ENCODE results near the gene NMRK2. TPM values are rescaled to one million over a fixed set of nuclear protein-coding genes. Genes with fewer than 3 reads are reported as not detected.
"Not testable (repeated sequence)": the region's sequence is repeated elsewhere in the genome, so short reads cannot be mapped to it uniquely, and the experiment has no call there.

Gene NMRK2
- total RNA-seq, 1 experiment from 2014 or later, result not detected

DNA sequence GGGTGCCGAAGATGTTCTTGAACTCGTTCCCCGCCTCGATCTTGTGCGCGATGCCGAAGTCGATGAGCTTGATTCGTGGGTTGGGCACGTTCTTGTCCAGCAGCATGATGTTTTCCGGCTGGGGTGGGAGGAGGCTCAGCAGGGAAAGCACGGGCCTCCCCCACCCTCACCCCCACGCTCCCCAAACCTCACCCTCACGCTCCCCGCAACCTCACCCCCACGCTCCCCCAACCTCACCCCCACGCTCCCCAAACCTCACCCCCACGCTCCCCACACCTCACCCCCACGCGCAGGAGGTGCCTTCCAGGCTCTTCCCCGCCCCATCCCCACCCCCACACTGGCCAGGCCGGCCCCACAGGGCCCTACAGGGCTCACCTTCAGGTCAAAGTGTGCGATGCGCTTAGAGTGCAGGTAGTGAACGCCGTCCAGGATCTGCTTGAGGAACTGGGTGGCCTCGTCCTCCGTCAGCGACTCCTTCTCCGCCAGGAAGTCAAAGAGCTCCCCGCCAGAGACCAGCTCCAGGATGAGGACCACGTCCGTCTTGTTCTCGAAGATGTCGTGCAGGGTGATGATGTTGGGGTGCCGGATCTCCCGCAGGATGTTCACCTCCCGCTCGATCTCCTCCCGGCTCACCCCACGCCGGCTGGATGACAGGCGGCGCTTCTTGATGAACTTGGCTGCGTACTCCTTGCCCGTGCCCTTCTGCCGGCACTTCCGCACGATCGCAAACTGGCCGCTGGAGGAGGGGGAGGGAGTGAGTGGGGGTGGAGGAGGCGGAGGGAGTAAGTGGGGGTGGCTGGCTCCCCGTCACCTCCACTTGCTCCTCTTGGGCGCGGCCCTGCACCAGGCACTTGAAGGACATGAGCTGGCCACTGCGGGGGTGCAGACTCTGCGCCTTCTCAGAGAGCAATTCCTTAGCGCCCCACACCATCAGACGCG lies 31.7 kb downstream of the NMRK2 start:
- Histone ChIP-seq H3K4me2 (ENCODE audit: low read depth, low read length, poor library complexity, severe bottlenecking) (no peak overlapping the region), H3K9me2 (replicated peaks; ENCODE audit: insufficient read depth, low read length) (no peaks in the 10 kb centered on the region), H3K79me2 (ENCODE audit: low read length) (peaks cover 12% of the 10 kb centered on the region), H3K36me3 (ENCODE audit: insufficient read depth, low read length) (peaks cover 5% of the 10 kb centered on the region; the same call in 1 of the 2 replicates), H4K20me1 (ENCODE audit: insufficient read depth, low read depth, low read length) (peaks cover 3% of the 10 kb centered on the region; the same call in 1 of the 2 replicates), H3K9me3 (ENCODE audit: low read length) (no peaks in the 10 kb centered on the region), H3K27me3 (ENCODE audit: low read length) (no peaks in the 10 kb centered on the region), H3K4me3 (ENCODE audit: low read length) (no peak overlapping the region), H3K4me1 (ENCODE audit: low read length) (peaks cover 3% of the 10 kb centered on the region), H3K9ac (ENCODE audit: low read length) (no peak overlapping the region), H2AFZ (ENCODE audit: low read length) (no peak overlapping the region), H3K27ac (ENCODE audit: low read length) (no peak overlapping the region)
- no peak for DNase-seq

- Histone ChIP-seq H4K20me1 (ENCODE audit: insufficient read depth, low read depth, low read length) (peaks cover 11% of the 10 kb centered on the region; the same call in 1 of the 2 replicates), H3K9me2 (replicated peaks; ENCODE audit: insufficient read depth, low read length) (no peaks in the 10 kb centered on the region), H3K9me3 (ENCODE audit: low read length) (no peaks in the 10 kb centered on the region), H3K36me3 (ENCODE audit: insufficient read depth, low read length) (peaks cover 5% of the 10 kb centered on the region; the same call in 1 of the 2 replicates), H3K4me1 (ENCODE audit: low read length) (peaks cover 12% of the 10 kb centered on the region), H3K27me3 (ENCODE audit: low read length) (no peaks in the 10 kb centered on the region), H3K4me2 (ENCODE audit: low read depth, low read length, poor library complexity, severe bottlenecking) (no peak overlapping the region), H3K4me3 (ENCODE audit: low read length) (no peak overlapping the region), H2AFZ (ENCODE audit: low read length) (no peak overlapping the region), H3K79me2 (ENCODE audit: low read length) (peaks cover 24% of the 10 kb centered on the region), H3K9ac (ENCODE audit: low read length) (no peak overlapping the region), H3K27ac (ENCODE audit: low read length) (no peak overlapping the region)
- no peak for DNase-seq
Measured at GRCh38 chr19:3966051-3967017, 33.5 kb downstream of the NMRK2 start.

GRCh38 chr19:3967983-3968382 lies 35.1 kb downstream of the NMRK2 start:
- not testable (repeated sequence) for H3K27ac ChIP-seq (ENCODE audit: low read length); H2AFZ ChIP-seq (ENCODE audit: low read length); H3K4me3 ChIP-seq (ENCODE audit: low read length); H3K27me3 ChIP-seq (ENCODE audit: low read length); H3K36me3 ChIP-seq (ENCODE audit: insufficient read depth, low read length); H3K9ac ChIP-seq (ENCODE audit: low read length); H3K9me3 ChIP-seq (ENCODE audit: low read length); H3K9me2 ChIP-seq (replicated peaks; ENCODE audit: insufficient read depth, low read length); H3K4me2 ChIP-seq (ENCODE audit: low read depth, low read length, poor library complexity, severe bottlenecking); DNase-seq
- Histone ChIP-seq H3K79me2 (ENCODE audit: low read length) (peaks cover 24% of the 10 kb centered on the region), H4K20me1 (ENCODE audit: insufficient read depth, low read depth, low read length) (peaks cover 11% of the 10 kb centered on the region; the same call in 1 of the 2 replicates), H3K4me1 (ENCODE audit: low read length) (peaks cover 15% of the 10 kb centered on the region)

DNA sequence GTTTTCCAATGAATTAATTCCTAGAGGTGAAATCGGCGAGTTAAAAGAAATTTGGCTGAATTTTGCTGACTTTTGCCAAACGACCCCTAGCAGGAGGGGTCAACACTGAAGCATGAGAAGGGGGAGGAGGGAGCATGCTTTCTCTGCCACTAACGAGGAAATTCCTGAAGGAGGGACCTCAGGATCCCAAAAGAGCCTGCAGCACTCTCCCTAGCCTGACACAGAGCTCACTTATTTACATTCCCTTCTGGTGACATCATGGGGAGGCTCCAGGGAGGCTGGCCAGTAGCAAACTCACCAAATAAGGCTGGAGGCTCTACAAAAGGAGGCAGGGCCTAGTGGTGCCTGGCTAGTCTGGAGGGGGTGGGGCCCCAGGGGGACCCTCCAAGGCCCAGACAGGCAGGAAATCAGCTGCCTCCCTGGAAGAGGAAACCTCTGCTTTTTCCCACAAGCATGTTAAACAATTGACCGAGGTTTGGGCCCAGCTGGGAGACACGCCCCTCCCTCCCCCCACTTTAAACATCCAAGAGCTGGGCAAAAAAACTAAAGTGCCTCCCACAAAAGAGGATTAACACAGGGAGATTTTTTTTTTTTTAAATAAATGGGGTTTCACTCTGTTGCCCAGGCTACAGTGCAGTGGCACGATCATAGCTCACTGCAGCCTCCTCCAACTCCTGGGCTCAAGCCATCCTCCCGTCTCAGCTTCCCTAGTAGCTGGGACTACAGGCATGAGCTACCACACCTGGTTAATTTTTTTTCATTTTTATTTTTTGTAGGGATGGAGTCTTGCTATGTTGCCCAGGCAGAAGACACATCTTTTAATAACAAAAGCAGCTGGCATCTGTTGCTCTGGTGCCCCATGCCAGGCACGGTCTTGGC lies 35.9 kb downstream of the NMRK2 start:
- no peak overlapping the region for H3K27ac ChIP-seq (ENCODE audit: low read length)
- no peak for DNase-seq
- peak overlapping the region; percentile 92 for H3K4me2 ChIP-seq (ENCODE audit: low read depth, low read length, poor library complexity, severe bottlenecking)
- H3K36me3 ChIP-seq (ENCODE audit: insufficient read depth, low read length), result peaks cover 5% of the 10 kb centered on the region; the same call in 1 of the 2 replicates
- no peaks in the 10 kb centered on the region for H3K9me2 ChIP-seq (replicated peaks; ENCODE audit: insufficient read depth, low read length)
- H3K9ac ChIP-seq (ENCODE audit: low read length), result peak overlapping the region; percentile 96; the same call in 1 of the 2 replicates
- no peaks in the 10 kb centered on the region for H3K27me3 ChIP-seq (ENCODE audit: low read length)
- H3K9me3 ChIP-seq (ENCODE audit: low read length), result no peaks in the 10 kb centered on the region
- peaks cover 11% of the 10 kb centered on the region; the same call in 1 of the 2 replicates for H4K20me1 ChIP-seq (ENCODE audit: insufficient read depth, low read depth, low read length)
- peaks cover 24% of the 10 kb centered on the region for H3K79me2 ChIP-seq (ENCODE audit: low read length)
- H2AFZ ChIP-seq (ENCODE audit: low read length), result no peak overlapping the region
- no peak overlapping the region for H3K4me3 ChIP-seq (ENCODE audit: low read length)
- peaks cover 15% of the 10 kb centered on the region for H3K4me1 ChIP-seq (ENCODE audit: low read length)

GRCh38 chr19:3969435-3970312 lies 36.8 kb downstream of the NMRK2 start:
- Histone ChIP-seq H3K4me3 (ENCODE audit: low read length) (peak overlapping the region; percentile 94), H3K79me2 (ENCODE audit: low read length) (peaks cover 24% of the 10 kb centered on the region), H3K9me2 (replicated peaks; ENCODE audit: insufficient read depth, low read length) (no peaks in the 10 kb centered on the region), H3K9ac (ENCODE audit: low read length) (peak overlapping the region; percentile 96), H2AFZ (ENCODE audit: low read length) (no peak overlapping the region), H3K4me2 (ENCODE audit: low read depth, low read length, poor library complexity, severe bottlenecking) (peak overlapping the region; percentile 92), H4K20me1 (ENCODE audit: insufficient read depth, low read depth, low read length) (peaks cover 11% of the 10 kb centered on the region; the same call in 1 of the 2 replicates), H3K36me3 (ENCODE audit: insufficient read depth, low read length) (peaks cover 5% of the 10 kb centered on the region; the same call in 1 of the 2 replicates), H3K27ac (ENCODE audit: low read length) (no peak overlapping the region), H3K9me3 (ENCODE audit: low read length) (no peaks in the 10 kb centered on the region), H3K4me1 (ENCODE audit: low read length) (peaks cover 15% of the 10 kb centered on the region), H3K27me3 (ENCODE audit: low read length) (no peaks in the 10 kb centered on the region)
- no peak for DNase-seq

DNA sequence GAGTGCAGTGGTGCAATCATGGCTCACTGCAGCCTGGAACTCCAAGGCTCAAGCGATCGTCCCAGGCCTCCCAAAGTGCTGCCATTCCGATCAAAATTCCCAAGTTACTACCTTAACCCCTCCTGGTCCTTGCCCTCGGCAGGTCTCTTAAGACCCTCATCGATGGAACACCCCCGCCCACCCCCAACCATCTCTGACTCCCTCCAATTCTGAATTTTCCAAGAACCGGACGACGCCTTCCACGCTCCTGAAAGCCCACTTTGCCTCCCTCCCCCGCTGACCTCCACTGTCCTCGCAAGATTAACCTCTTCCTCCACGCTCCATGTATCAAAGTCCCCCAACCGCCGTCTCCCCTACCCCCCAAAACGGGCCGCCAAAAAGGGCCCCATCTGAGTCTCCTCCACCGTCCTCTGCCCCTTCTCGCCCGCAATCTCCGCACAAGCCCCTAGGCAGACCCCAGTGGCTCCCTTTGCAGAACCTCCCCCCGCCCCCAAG lies 37.5 kb downstream of the NMRK2 start:
- Histone ChIP-seq H3K27me3 (ENCODE audit: low read length) (no peaks in the 10 kb centered on the region), H3K4me3 (ENCODE audit: low read length) (peak overlapping the region; percentile 94), H3K79me2 (ENCODE audit: low read length) (peaks cover 24% of the 10 kb centered on the region), H4K20me1 (ENCODE audit: insufficient read depth, low read depth, low read length) (peaks cover 11% of the 10 kb centered on the region; the same call in 1 of the 2 replicates), H3K4me2 (ENCODE audit: low read depth, low read length, poor library complexity, severe bottlenecking) (peak overlapping the region; percentile 92), H3K36me3 (ENCODE audit: insufficient read depth, low read length) (peaks cover 5% of the 10 kb centered on the region; the same call in 1 of the 2 replicates), H2AFZ (ENCODE audit: low read length) (no peak overlapping the region), H3K9ac (ENCODE audit: low read length) (peak overlapping the region; percentile 96), H3K9me2 (replicated peaks; ENCODE audit: insufficient read depth, low read length) (no peaks in the 10 kb centered on the region), H3K9me3 (ENCODE audit: low read length) (no peaks in the 10 kb centered on the region), H3K27ac (ENCODE audit: low read length) (no peak overlapping the region; the same call in 1 of the 2 replicates), H3K4me1 (ENCODE audit: low read length) (peaks cover 15% of the 10 kb centered on the region)
- DNase-seq, result no peak

All from Karpas-422 (cell line).